ENCODE measurements around the gene AFTPH.

DNA sequence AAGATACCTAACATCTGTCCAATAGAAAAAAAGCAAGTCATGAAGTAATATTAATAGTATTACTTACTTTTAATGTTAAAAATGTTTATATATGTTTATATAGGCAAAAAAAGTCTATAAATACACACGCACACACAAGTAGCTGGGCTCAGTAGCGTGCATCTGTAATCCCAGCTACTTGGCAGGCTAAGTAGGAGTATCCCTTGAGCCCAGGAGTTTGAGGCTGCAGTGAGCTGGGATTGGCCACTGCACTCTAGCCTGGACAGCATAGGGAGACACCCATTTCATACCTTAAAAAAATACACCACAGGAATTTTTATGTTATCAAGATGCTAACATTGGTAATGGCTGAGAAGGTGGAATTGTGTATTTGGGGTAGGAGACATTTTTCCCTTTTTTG lies 17.4 kb upstream of the AFTPH start:
- TF ChIP-seq, protein P1, sequence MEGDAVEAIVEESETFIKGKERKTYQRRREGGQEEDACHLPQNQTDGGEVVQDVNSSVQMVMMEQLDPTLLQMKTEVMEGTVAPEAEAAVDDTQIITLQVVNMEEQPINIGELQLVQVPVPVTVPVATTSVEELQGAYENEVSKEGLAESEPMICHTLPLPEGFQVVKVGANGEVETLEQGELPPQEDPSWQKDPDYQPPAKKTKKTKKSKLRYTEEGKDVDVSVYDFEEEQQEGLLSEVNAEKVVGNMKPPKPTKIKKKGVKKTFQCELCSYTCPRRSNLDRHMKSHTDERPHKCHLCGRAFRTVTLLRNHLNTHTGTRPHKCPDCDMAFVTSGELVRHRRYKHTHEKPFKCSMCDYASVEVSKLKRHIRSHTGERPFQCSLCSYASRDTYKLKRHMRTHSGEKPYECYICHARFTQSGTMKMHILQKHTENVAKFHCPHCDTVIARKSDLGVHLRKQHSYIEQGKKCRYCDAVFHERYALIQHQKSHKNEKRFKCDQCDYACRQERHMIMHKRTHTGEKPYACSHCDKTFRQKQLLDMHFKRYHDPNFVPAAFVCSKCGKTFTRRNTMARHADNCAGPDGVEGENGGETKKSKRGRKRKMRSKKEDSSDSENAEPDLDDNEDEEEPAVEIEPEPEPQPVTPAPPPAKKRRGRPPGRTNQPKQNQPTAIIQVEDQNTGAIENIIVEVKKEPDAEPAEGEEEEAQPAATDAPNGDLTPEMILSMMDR (IDR thresholded peaks at IDR 0.05): no peak
- no peak for TF ChIP-seq POLR2A (IDR thresholded peaks at IDR 0.05)

All from body of pancreas (tissue), 4 donors.